HEK293T (cell line): ENCODE measurements around the gene FUZ.

Experiments used
- CTCF ChIA-PET: fragments of 350-600 bp; formaldehyde crosslinking; extraction: SDS; loops from one replicate; lab custom pipeline; 2021; ENCODE audit warnings: antibody characterized with exemption, inconsistent platforms; lab: Yijun Ruan, JAX
- POLR2A ChIA-PET: fragments of 350-600 bp; formaldehyde crosslinking; extraction: SDS; loops from one replicate; lab custom pipeline; 2020; ENCODE audit warnings: antibody characterized with exemption, inconsistent platforms; lab: Yijun Ruan, JAX
- DNase-seq: peaks from one replicate; pipeline ENCODE4 v3.0.0; 2012; ENCODE audit warnings: mixed read lengths; ENCODE audit errors: extremely low spot score
- ARNT ChIP-seq: fragments of 450-650 bp; IDR thresholded peaks from 2 replicates; pipeline ENCODE4 v1.6.1; 2017; ENCODE audit warnings: mild to moderate bottlenecking
- BHLHE40 ChIP-seq: fragments of 450-650 bp; IDR thresholded peaks from 2 replicates; pipeline ENCODE4 v1.6.1; 2016; ENCODE audit warnings: mild to moderate bottlenecking, moderate library complexity, borderline replicate concordance
- CTBP1 ChIP-seq: fragments of 450-650 bp; IDR thresholded peaks from 2 replicates; pipeline ENCODE4 v1.6.1; 2016; ENCODE audit warnings: borderline replicate concordance
- ELF4 ChIP-seq: fragments of 450-650 bp; IDR thresholded peaks from 2 replicates; pipeline ENCODE4 v1.6.1; 2017; ENCODE audit warnings: antibody characterized with exemption
- FOXA1 ChIP-seq: fragments of 450-650 bp; IDR thresholded peaks from 2 replicates; pipeline ENCODE4 v1.6.1; 2016; ENCODE audit warnings: mild to moderate bottlenecking
- FOXK2 ChIP-seq: fragments of 450-650 bp; IDR thresholded peaks from 2 replicates; pipeline ENCODE4 v1.6.1; 2016; ENCODE audit warnings: mild to moderate bottlenecking
- FOXM1 ChIP-seq: fragments of 450-650 bp; IDR thresholded peaks from 2 replicates; pipeline ENCODE4 v1.6.1; 2017; ENCODE audit warnings: mild to moderate bottlenecking, borderline replicate concordance
- HDGF ChIP-seq: fragments of 450-650 bp; IDR thresholded peaks from 2 replicates; pipeline ENCODE4 v1.6.1; 2017; ENCODE audit warnings: antibody characterized with exemption, borderline replicate concordance
- L3MBTL2 ChIP-seq: fragments of 450-650 bp; conservative IDR thresholded peaks from 2 replicates; pipeline ENCODE4 v1.6.1; 2016; ENCODE audit warnings: mild to moderate bottlenecking
- LEF1 ChIP-seq: fragments of 450-650 bp; IDR thresholded peaks from 2 replicates; pipeline ENCODE4 v1.6.1; 2017; ENCODE audit warnings: mild to moderate bottlenecking, borderline replicate concordance
- NFRKB ChIP-seq: fragments of 450-650 bp; IDR thresholded peaks from 2 replicates; pipeline ENCODE4 v1.6.1; 2016; ENCODE audit warnings: mild to moderate bottlenecking, moderate library complexity
- PKNOX1 ChIP-seq: fragments of 450-650 bp; IDR thresholded peaks from 2 replicates; pipeline ENCODE4 v1.6.1; 2016
- SP1 ChIP-seq: fragments of 450-650 bp; IDR thresholded peaks from 2 replicates; pipeline ENCODE4 v1.6.1; 2017
- SUZ12 ChIP-seq: fragments of 450-650 bp; IDR thresholded peaks from 2 replicates; pipeline ENCODE4 v1.6.1; 2016; ENCODE audit warnings: mild to moderate bottlenecking
- TARDBP ChIP-seq: fragments of 450-650 bp; IDR thresholded peaks from 2 replicates; pipeline ENCODE4 v1.6.1; 2016
- ZNF384 ChIP-seq: fragments of 450-650 bp; IDR thresholded peaks from 2 replicates; pipeline ENCODE4 v1.6.1; 2016

FUZ gene

GRCh38 chr19:49780861-49781260 is 32.2 kb downstream of the FUZ start:
- TF ChIP-seq TARDBP (no peak), ELF4 (no peak), HDGF (no peak), LEF1 (no peak)
- POLR2A ChIA-PET: no interaction called here
- DNase-seq: no peak
- CTCF ChIA-PET: no interaction called here

GRCh38 chr19:49779731-49780555 is 33.1 kb downstream of the FUZ start:
- TF ChIP-seq L3MBTL2 (no peak), PKNOX1 (no peak), HDGF (no peak), CTBP1 (no peak), BHLHE40 (no peak), FOXA1 (no peak), SP1 (no peak), FOXK2 (no peak), SUZ12 (no peak), ZNF384 (no peak), TARDBP (no peak), ELF4 (no peak), FOXM1 (no peak), LEF1 (no peak), ARNT (no peak), NFRKB (no peak)
- ChIA-PET POLR2A (no interaction called here), CTCF (no interaction called here)
- no peak for DNase-seq

- no peak for DNase-seq
- ChIA-PET CTCF (no interaction called here), POLR2A (interaction anchor here (1.1 kb wide), 1 partner anchor 9 kb away, joined by 5 read pairs; the partner anchor contains the start of gene AP2A1)
- TF ChIP-seq NFRKB (no peak), L3MBTL2 (no peak), ZNF384 (no peak), SUZ12 (no peak), FOXA1 (no peak), BHLHE40 (no peak)
Measured at GRCh38 chr19:49776371-49776764, 36.7 kb downstream of the FUZ start.

GRCh38 chr19:49775742-49776370 is 37.2 kb downstream of the FUZ start:
- ChIA-PET CTCF (no interaction called here), POLR2A (no interaction called here)
- TF ChIP-seq ZNF384: no peak
- TF ChIP-seq SUZ12: no peak
- no peak for TF ChIP-seq BHLHE40
- no peak for TF ChIP-seq ARNT
- TF ChIP-seq FOXM1: no peak
- no peak for TF ChIP-seq L3MBTL2
- TF ChIP-seq ELF4: no peak
- no peak for TF ChIP-seq LEF1
- no peak for TF ChIP-seq PKNOX1
- no peak for TF ChIP-seq HDGF
- no peak for TF ChIP-seq CTBP1
- no peak for TF ChIP-seq TARDBP
- no peak for TF ChIP-seq NFRKB
- no peak for TF ChIP-seq FOXK2
- TF ChIP-seq FOXA1: no peak
- TF ChIP-seq SP1: no peak
- DNase-seq: no peak

- DNase-seq: no peak
- ChIA-PET POLR2A (no interaction called here), CTCF (no interaction called here)
- TF ChIP-seq FOXM1 (no peak), ZNF384 (no peak), TARDBP (no peak), ELF4 (no peak), BHLHE40 (no peak), CTBP1 (no peak), NFRKB (no peak), SUZ12 (no peak), FOXK2 (no peak), L3MBTL2 (no peak), ARNT (no peak), SP1 (no peak), FOXA1 (no peak), HDGF (no peak), LEF1 (no peak), PKNOX1 (no peak)
Measured at GRCh38 chr19:49774969-49775368, 38.1 kb downstream of the FUZ start.
